H1 (cell line): ENCODE data around the gene SPSB2. TPM values are rescaled to one million over a fixed set of nuclear protein-coding genes. Genes with fewer than 3 reads are reported as not detected.
A peak's percentile ranks its signal among the peaks of the same experiment; 100 is the strongest.
"Not testable (repeated sequence)": the region's sequence is repeated elsewhere in the genome, so short reads cannot be mapped to it uniquely, and the experiment has no call there.

Experiments
- CTCF ChIA-PET: fragments of 300-600 bp; sonication (Branson Sonifier 250); formaldehyde crosslinking; loops from one replicate; lab custom pipeline; 2021; ENCODE audit not compliant: partially characterized antibody; lab: Charles Lee
- POLR2A ChIA-PET: fragments of 300-600 bp; sonication (Branson Sonifier 250); formaldehyde crosslinking; loops from one replicate; lab custom pipeline; 2021; ENCODE audit warnings: inconsistent platforms; ENCODE audit not compliant: partially characterized antibody; lab: Charles Lee
- DNase-seq, 2 experiments: peaks; one replicate each; pipeline versions ENCODE4 v3.0.0 to v3.0.0-alpha.2; 2010 to 2022; ENCODE audit warnings: low spot score in 2 of 2, low read depth in 1 of 2, mixed read lengths in 1 of 2
- FAIRE-seq: peaks from 2 replicates; lab custom pipeline; 2011; peaks lifted over from hg19 to GRCh38; lab: Jason Lieb, UNC
- H2AFZ ChIP-seq: 2 replicates; pipeline ENCODE4 v1.8.1; 2012; ENCODE audit warnings: low read length, inconsistent platforms
- H2AK5ac ChIP-seq: 2 replicates; pipeline ENCODE4 v1.6.1; 2013; ENCODE audit warnings: low read depth, low read length
- H2BK120ac ChIP-seq: replicated peaks from 2 replicates; pipeline ENCODE3; 2013; ENCODE audit warnings: low read depth, low read length, inconsistent platforms
- H2BK12ac ChIP-seq: 2 replicates; pipeline ENCODE4 v1.6.1; 2013; ENCODE audit warnings: low read depth, low read length
- H2BK15ac ChIP-seq: 2 replicates; pipeline ENCODE4 v1.6.1; 2013; ENCODE audit warnings: low read length
- H2BK20ac ChIP-seq: 2 replicates; pipeline ENCODE4 v1.6.1; 2013; ENCODE audit warnings: low read length
- H2BK5ac ChIP-seq: 2 replicates; pipeline ENCODE4 v1.6.1; 2013; ENCODE audit warnings: low read depth, low read length
- H3K14ac ChIP-seq: 2 replicates; pipeline ENCODE4 v1.6.1; 2013; ENCODE audit warnings: inconsistent platforms; ENCODE audit not compliant: insufficient read length
- H3K18ac ChIP-seq: 2 replicates; pipeline ENCODE4 v1.6.1; 2013; ENCODE audit warnings: low read length; ENCODE audit errors: extremely low read depth
- H3K23ac ChIP-seq: 2 replicates; pipeline ENCODE4 v1.6.1; 2013; ENCODE audit warnings: inconsistent platforms; ENCODE audit not compliant: insufficient read length
- H3K23me2 ChIP-seq: 2 replicates; pipeline ENCODE4 v1.6.1; 2013; ENCODE audit warnings: low read depth, low read length
- H3K27ac ChIP-seq: 2 replicates; pipeline ENCODE4 v1.6.1; 2011; ENCODE audit warnings: low read depth, low read length, inconsistent platforms
- H3K27me3 ChIP-seq, 4 experiments: replicated peaks in 1 of 4; 1 replicate in 1 of 4; 2 replicates in 3 of 4; pipeline versions ENCODE4 v1.6.1 to v1.8.1; 2011 to 2013; ENCODE audit warnings: low read length in 3 of 4, mild to moderate bottlenecking in 3 of 4, inconsistent platforms in 2 of 4, mixed read lengths in 2 of 4, moderate library complexity in 1 of 4; ENCODE audit not compliant: control insufficient read depth in 3 of 4, insufficient read depth in 3 of 4; ENCODE audit errors: extremely low read depth in 1 of 4
- H3K36me3 ChIP-seq, 4 experiments: 2 replicates each; pipeline versions ENCODE4 v1.6.1 to v1.8.1; 2011 to 2013; ENCODE audit warnings: mild to moderate bottlenecking in 4 of 4, low read length in 3 of 4, moderate library complexity in 2 of 4, control low read depth in 1 of 4, inconsistent platforms in 1 of 4; ENCODE audit not compliant: insufficient read depth in 4 of 4, control insufficient read depth in 2 of 4
- H3K4ac ChIP-seq: replicated peaks from 2 replicates; pipeline ENCODE3; 2013; ENCODE audit warnings: low read length, low read depth, mixed read lengths, inconsistent platforms; ENCODE audit not compliant: insufficient read length
- H3K4me1 ChIP-seq, 4 experiments: replicated peaks in 1 of 4; 1 replicate in 1 of 4; 2 replicates in 3 of 4; pipeline versions ENCODE4 v1.6.1 to v1.8.1; 2011 to 2013; ENCODE audit warnings: low read length in 3 of 4, inconsistent platforms in 2 of 4, mixed read lengths in 1 of 4; ENCODE audit not compliant: insufficient read depth in 4 of 4, control insufficient read depth in 3 of 4
- H3K4me2 ChIP-seq, 2 experiments: 2 replicates each; pipeline versions ENCODE4 v1.6.1 to v1.8.1; 2011 to 2013; ENCODE audit warnings: low read depth in 2 of 2, low read length in 2 of 2, control low read depth in 1 of 2, inconsistent platforms in 1 of 2, mild to moderate bottlenecking in 1 of 2; ENCODE audit not compliant: insufficient read depth in 1 of 2
- H3K4me3 ChIP-seq, 4 experiments: fragments of 200-600, 300-600 bp in 1 of 4; sonication (generic), shearing (Covaris generic), sonication (Bioruptor Twin) in 1 of 4; 2 replicates each; pipeline versions ENCODE4 v1.5.1 to v1.8.1; 2011 to 2016; ENCODE audit warnings: low read length in 4 of 4, low read depth in 3 of 4, control low read depth in 2 of 4, inconsistent platforms in 2 of 4, mild to moderate bottlenecking in 2 of 4, mixed read lengths in 1 of 4, moderate library complexity in 1 of 4; ENCODE audit not compliant: insufficient read depth in 2 of 4; ENCODE audit errors: extremely low read depth in 1 of 4
- H3K56ac ChIP-seq: replicated peaks from 2 replicates; pipeline ENCODE3; 2013; ENCODE audit warnings: low read depth, mild to moderate bottlenecking, mixed read lengths, low read length, inconsistent platforms; ENCODE audit not compliant: insufficient read length
- H3K79me1 ChIP-seq: 2 replicates; pipeline ENCODE4 v1.6.1; 2013; ENCODE audit warnings: low read depth, low read length, control low read depth
- H3K79me2 ChIP-seq, 2 experiments: 2 replicates each; pipeline versions ENCODE4 v1.6.1 to v1.8.1; 2012 to 2013; ENCODE audit warnings: low read length in 2 of 2, mild to moderate bottlenecking in 2 of 2, inconsistent platforms in 1 of 2; ENCODE audit not compliant: insufficient read depth in 2 of 2, control insufficient read depth in 1 of 2
- H3K9ac ChIP-seq, 4 experiments: replicated peaks in 1 of 4; 1 replicate in 1 of 4; 2 replicates in 3 of 4; pipeline versions ENCODE4 v1.6.1 to v1.8.1; 2011 to 2013; ENCODE audit warnings: low read depth in 3 of 4, low read length in 3 of 4, control low read depth in 2 of 4, mild to moderate bottlenecking in 2 of 4, moderate library complexity in 2 of 4, inconsistent platforms in 1 of 4; ENCODE audit errors: extremely low read depth in 1 of 4
- H3K9me3 ChIP-seq, 2 experiments: 2 replicates each; pipeline versions ENCODE4 v1.6.1 to v1.8.1; 2012 to 2013; ENCODE audit warnings: mild to moderate bottlenecking in 2 of 2, moderate library complexity in 2 of 2, control low read depth in 1 of 2, inconsistent platforms in 1 of 2, low read depth in 1 of 2, low read length in 1 of 2, mixed read lengths in 1 of 2; ENCODE audit not compliant: insufficient read depth in 2 of 2
- H4K20me1 ChIP-seq, 2 experiments: replicated peaks in 1 of 2; 2 replicates each; pipeline versions ENCODE3 to v1.8.1; 2011 to 2013; ENCODE audit warnings: inconsistent platforms in 2 of 2, low read length in 2 of 2, mild to moderate bottlenecking in 1 of 2; ENCODE audit not compliant: insufficient read depth in 2 of 2, control insufficient read depth in 1 of 2
- H4K5ac ChIP-seq: 2 replicates; pipeline ENCODE4 v1.6.1; 2013; ENCODE audit warnings: low read length, low read depth, mixed read lengths, inconsistent platforms; ENCODE audit not compliant: insufficient read length
- H4K8ac ChIP-seq: 2 replicates; pipeline ENCODE4 v1.8.0; 2013; ENCODE audit warnings: mild to moderate bottlenecking, moderate library complexity, low read length, inconsistent platforms; ENCODE audit not compliant: insufficient read depth; ENCODE audit errors: extremely low read depth
- H4K91ac ChIP-seq: replicated peaks from 2 replicates; pipeline ENCODE3; 2013; ENCODE audit warnings: low read length, mixed read lengths, inconsistent platforms; ENCODE audit not compliant: insufficient read length
- WGBS, 2 experiments: shearing (Covaris generic) in 1 of 2; methylation state at CpG; one replicate each; pipeline versions ENCODE4 v1.1.6 to v1.1.7; 2013 to 2015; ENCODE audit warnings: low lambda C conversion rate in 2 of 2, mixed read lengths in 2 of 2, inconsistent platforms in 1 of 2, low coverage in 1 of 2, missing lambda C conversion rate in 1 of 2; ENCODE audit not compliant: insufficient replicate concordance in 2 of 2, insufficient coverage in 1 of 2, insufficient read length in 1 of 2; ENCODE audit errors: extremely low coverage in 1 of 2, missing lambda C conversion rate in 1 of 2; 5-methylcytosine and 5-hydroxymethylcytosine counted together
- polyA plus RNA-seq, 7 experiments: library from polyadenylated mRNA; depleted of rRNA in 3 of 7; stranded (reverse) in 5 of 7; unstranded in 2 of 7; fragments of >200 nt in 5 of 7; fragments of 200-250 nt in 2 of 7; gene quantifications; 1 replicate in 5 of 7; 2 replicates in 1 of 7; 4 replicates in 1 of 7; pipeline versions ENCODE4 v1.2.1 to v1.2.3, GENCODE V29; 2011 to 2013; ENCODE audit warnings: missing spikeins in 2 of 7, mixed read lengths in 2 of 7
- total RNA-seq: library from RNA; stranded (reverse); fragmentation: NEBNext Ultra II Directional; extraction: Animal tissue kit (Norgen Biotek cat#: 25700); gene quantifications from 2 replicates; pipeline ENCODE4 v1.2.1, GENCODE V29; 2021

SPSB2 gene
- total and polyA plus RNA-seq, 2 of the 8 experiments (the other 6 are each of a cell fraction or from before 2014, with no cell fraction given), result 13.0 to 23.2 TPM

DNA sequence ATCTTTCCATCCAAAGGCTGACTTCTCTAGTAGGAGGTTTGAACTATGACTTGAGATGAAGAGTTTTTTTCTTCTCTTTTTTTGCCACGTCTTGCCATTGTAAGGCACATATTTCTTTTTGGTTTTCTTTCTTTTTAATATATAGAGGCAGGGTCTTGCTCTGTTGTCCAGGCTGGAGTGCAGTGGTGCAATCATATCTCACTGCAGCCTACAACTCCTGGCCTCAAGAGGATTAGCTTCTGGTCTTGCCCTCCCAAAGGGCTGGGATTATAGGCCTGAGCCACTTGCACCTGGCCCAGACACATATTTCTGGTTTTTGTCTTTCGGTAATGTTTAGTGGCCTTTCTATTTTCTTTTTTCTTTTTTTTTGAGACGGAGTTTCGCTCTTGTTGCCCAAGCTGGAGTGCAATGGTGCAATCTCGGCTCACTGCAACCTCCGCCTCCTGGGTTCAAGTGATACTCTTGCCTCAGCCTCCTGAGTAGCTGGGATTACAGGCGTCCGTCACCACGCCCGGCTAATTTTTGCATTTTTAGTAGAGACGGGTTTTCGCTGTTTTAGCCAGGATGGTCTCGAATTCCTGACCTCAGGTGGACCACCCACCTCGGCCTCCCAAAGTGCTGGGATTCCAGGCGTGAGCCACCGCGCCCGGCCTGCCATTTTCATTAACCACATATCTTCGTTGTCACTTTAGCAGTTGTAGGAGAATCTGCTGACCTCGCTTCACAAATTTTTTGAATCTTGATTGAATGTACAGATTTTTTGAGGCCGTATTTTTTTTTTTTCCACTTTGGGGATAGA is 16.9 kb upstream of the SPSB2 start:
- peak overlapping the region; percentile 60 for H4K5ac ChIP-seq
- FAIRE-seq, H3K79me2 ChIP-seq, H3K56ac ChIP-seq, H3K79me1 ChIP-seq, H3K4ac ChIP-seq, H3K27me3 ChIP-seq, H3K9me3 ChIP-seq, H4K91ac ChIP-seq, H3K4me1 ChIP-seq, H3K14ac ChIP-seq, H3K36me3 ChIP-seq, H2AFZ ChIP-seq, DNase-seq, H3K23me2 ChIP-seq, H3K18ac ChIP-seq, H3K23ac ChIP-seq, H2BK120ac ChIP-seq, H4K20me1 ChIP-seq, H4K8ac ChIP-seq, H2BK15ac ChIP-seq, H3K9ac ChIP-seq, H2BK20ac ChIP-seq: not testable (repeated sequence)
- peak overlapping the region; percentile 76; the same call in 1 of the 2 replicates for H3K27ac ChIP-seq
- peak overlapping the region; percentile 53; the same call in 1 of the 2 replicates for H2BK5ac ChIP-seq
- CTCF ChIA-PET, result interaction anchor here (0.6 to 1.4 kb wide), 5 partner anchors 16 to 79 kb away, joined by 3 to 6 read pairs (median 4); no protein-coding TSS in a partner anchor
- H2AK5ac ChIP-seq, result peak overlapping the region; percentile 82; the same call in 1 of the 2 replicates
- peak overlapping the region; percentile 47 to 65; a peak in 2 of 4 replicates for H3K4me2 ChIP-seq
- H2BK12ac ChIP-seq, result peak overlapping the region; percentile 10; the same call in 1 of the 2 replicates
- POLR2A ChIA-PET, result interaction anchor here (0.9 to 7.8 kb wide), 7 partner anchors 9 to 56 kb away, joined by 3 to 86 read pairs (median 6); partner anchors contain the start of genes ENO2, SPSB2 and TPI1
- WGBS, 2 experiments, result 86% methylated on average over 21 of the region's 21 CpGs; no CpG with 5 or more reads in 1 of the 2 experiments
- H3K4me3 ChIP-seq, result peak overlapping the region in 1 of 4 experiments; percentile 53; a peak in 2 of 8 replicates
